Stomach (tissue), 9 donors: ENCODE results near the gene KLHL22. TPM values are rescaled to one million over a fixed set of nuclear protein-coding genes. Genes with fewer than 3 reads are reported as not detected.

ENCODE experiments used
- DNase-seq, 2 donors: peaks; one replicate each; pipeline versions ENCODE4 v3.0.0 to v3.0.0-alpha.2; 2013 to 2019
- H3K27ac ChIP-seq, 5 donors: fragments of 200-600 bp in 4 of 5; sonication (generic) in 4 of 5; one replicate each; pipeline ENCODE4 v1.5.1; 2013 to 2019; ENCODE audit warnings: mild to moderate bottlenecking in 1 of 5, moderate library complexity in 1 of 5
- H3K27me3 ChIP-seq, 3 donors: fragments of 200-600 bp; sonication (generic); one replicate each; pipeline ENCODE4 v1.5.1; 2017 to 2019; ENCODE audit warnings: mixed run types in 1 of 3
- H3K36me3 ChIP-seq, 4 donors: fragments of 200-600 bp; sonication (generic); 1 replicate in 3 of 4; 2 replicates in 1 of 4; pipeline ENCODE4 v1.5.1; 2016 to 2019
- H3K4me1 ChIP-seq, 4 donors: fragments of 200-600 bp; sonication (generic); one replicate each; pipeline ENCODE4 v1.5.1; 2016 to 2019
- H3K4me3 ChIP-seq, 4 donors: fragments of 200-600 bp; sonication (generic) in 3 of 4; one replicate each; pipeline ENCODE4 v1.5.1; 2016 to 2019; ENCODE audit warnings: mild to moderate bottlenecking in 1 of 4
- H3K9me3 ChIP-seq, 4 donors: fragments of 200-600 bp; sonication (generic); one replicate each; pipeline ENCODE4 v1.5.1; 2016 to 2019
- EP300 ChIP-seq: sonication (generic); formaldehyde crosslinking; IDR thresholded peaks from one replicate; pipeline ENCODE4 v1.6.1; 2017; ENCODE audit warnings: antibody characterized with exemption
- POLR2A ChIP-seq, 4 donors: fragments of 450-650 bp; IDR thresholded peaks; one replicate each; pipeline ENCODE4 v1.6.1; 2016; ENCODE audit warnings: antibody characterized with exemption in 4 of 4, control low read depth in 2 of 4, mild to moderate bottlenecking in 1 of 4, moderate library complexity in 1 of 4
- POLR2AphosphoS5 ChIP-seq, 3 donors: sonication (generic); formaldehyde crosslinking; IDR thresholded peaks; one replicate each; pipeline ENCODE4 v1.6.1; 2016; ENCODE audit warnings: antibody characterized with exemption in 3 of 3
- WGBS, 5 donors: extraction: QIAGEN DNeasy Blood & Tissue Kit in 3 of 5; methylation state at CpG; one replicate each; pipeline versions ENCODE4 v1.1.5 to v1.1.7; 2013 to 2018; 5-methylcytosine and 5-hydroxymethylcytosine counted together
- intact Hi-C: fragments of 100-400 bp; cut with DNase I; formaldehyde crosslinking; loops from one replicate; pipeline ENCODE4 v1.15.1; 2023; ENCODE audit warnings: low total_unique reads
- polyA plus RNA-seq, 3 donors: library from polyadenylated mRNA; stranded (reverse); fragments of 200-250 nt; gene quantifications; one replicate each; pipeline ENCODE4 v1.2.3, GENCODE V29; 2013
- total RNA-seq, 5 donors: library from RNA; depleted of rRNA; stranded (reverse); fragments of >200 nt; gene quantifications; one replicate each; pipeline versions ENCODE4 v1.1.0 to v1.2.3, GENCODE V29; 2014 to 2016
- TF ChIP-seq, protein P1 (sequence below), 7 experiments: fragments of 450-650 bp in 4 of 7; fragments of 200-600 bp in 3 of 7; sonication (generic) in 3 of 7; IDR thresholded peaks; one replicate each; pipeline ENCODE4 v1.5.1; 2016 to 2019; ENCODE audit warnings: antibody characterized with exemption in 7 of 7, control low read depth in 2 of 7, mild to moderate bottlenecking in 1 of 7
- donor health status: healthy with polysubstance abuse.
- donor health status: Bipolar disorder and iron deficiency.
- donor health status: healthy.

KLHL22 gene
- total and polyA plus RNA-seq, 8 donors: 7.0 to 26.5 (median 12.7) TPM

DNA sequence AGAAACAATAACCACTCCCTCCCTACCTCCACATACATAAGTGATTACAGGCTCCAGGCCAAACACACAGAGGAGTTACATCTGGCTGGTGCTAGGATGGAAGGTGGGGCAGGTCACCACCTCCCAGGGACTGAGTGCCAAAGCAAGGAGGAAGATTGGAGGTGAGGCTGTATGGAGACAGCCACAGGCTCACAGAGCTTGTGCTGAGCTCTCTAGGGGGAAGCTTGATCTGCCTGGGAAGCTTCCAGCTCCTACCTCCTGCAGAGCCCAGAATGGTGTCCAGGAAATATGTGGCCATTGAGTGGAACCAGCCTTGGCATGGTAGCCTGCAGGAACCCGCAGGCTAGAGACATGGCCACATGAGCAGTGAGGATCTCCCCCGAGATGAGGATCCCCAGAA lies 8.2 kb upstream of the KLHL22 start:
- TF ChIP-seq POLR2A (IDR thresholded peaks at IDR 0.05) (no peak), POLR2AphosphoS5 (IDR thresholded peaks at IDR 0.05) (no peak), EP300 (no peak)
- TF ChIP-seq, protein P1, sequence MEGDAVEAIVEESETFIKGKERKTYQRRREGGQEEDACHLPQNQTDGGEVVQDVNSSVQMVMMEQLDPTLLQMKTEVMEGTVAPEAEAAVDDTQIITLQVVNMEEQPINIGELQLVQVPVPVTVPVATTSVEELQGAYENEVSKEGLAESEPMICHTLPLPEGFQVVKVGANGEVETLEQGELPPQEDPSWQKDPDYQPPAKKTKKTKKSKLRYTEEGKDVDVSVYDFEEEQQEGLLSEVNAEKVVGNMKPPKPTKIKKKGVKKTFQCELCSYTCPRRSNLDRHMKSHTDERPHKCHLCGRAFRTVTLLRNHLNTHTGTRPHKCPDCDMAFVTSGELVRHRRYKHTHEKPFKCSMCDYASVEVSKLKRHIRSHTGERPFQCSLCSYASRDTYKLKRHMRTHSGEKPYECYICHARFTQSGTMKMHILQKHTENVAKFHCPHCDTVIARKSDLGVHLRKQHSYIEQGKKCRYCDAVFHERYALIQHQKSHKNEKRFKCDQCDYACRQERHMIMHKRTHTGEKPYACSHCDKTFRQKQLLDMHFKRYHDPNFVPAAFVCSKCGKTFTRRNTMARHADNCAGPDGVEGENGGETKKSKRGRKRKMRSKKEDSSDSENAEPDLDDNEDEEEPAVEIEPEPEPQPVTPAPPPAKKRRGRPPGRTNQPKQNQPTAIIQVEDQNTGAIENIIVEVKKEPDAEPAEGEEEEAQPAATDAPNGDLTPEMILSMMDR (IDR thresholded peaks at IDR 0.05): no peak
- DNase-seq: no peak
- 66 to 96% (median 88%) methylated on average over 2 of the region's 2 CpGs for WGBS, 5 donors
- peaks cover 6 to 28% (median 26%) of the 10 kb centered on the region in 4 donors for H3K36me3 ChIP-seq
- no peaks in the 10 kb centered on the region for H3K27me3 ChIP-seq
- H3K9me3 ChIP-seq: no peaks in the 10 kb centered on the region
- intact Hi-C loops: loop anchor here (10.0 kb wide), 1 partner anchor 51 kb away; no protein-coding TSS in a partner anchor
- no peak overlapping the region for H3K4me3 ChIP-seq
- H3K27ac ChIP-seq: no peak overlapping the region
- H3K4me1 ChIP-seq: peaks cover 6 to 24% (median 17%) of the 10 kb centered on the region in 4 donors

DNA sequence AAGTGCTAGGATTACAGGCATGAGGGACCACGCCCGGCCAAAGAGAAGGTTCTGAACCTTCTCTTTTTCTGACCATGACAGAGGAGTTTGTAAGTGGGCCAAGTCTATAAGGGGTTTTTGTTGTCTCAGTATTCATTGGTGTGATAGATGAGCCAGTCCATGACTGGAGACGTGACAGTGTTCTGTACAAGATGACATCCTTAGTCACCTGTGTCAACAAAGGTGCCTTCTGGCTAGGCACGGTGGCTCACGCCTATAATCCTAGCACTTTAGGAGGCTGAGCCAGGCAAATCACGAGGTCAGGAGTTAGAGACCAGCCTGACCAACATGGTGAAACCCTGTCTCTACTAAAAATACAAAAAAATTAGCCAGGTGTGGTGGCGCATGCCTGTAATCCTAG lies 4.2 kb upstream of the KLHL22 start:
- no peak for TF ChIP-seq POLR2AphosphoS5 (IDR thresholded peaks at IDR 0.05)
- Histone ChIP-seq H3K9me3 (no peaks in the 10 kb centered on the region), H3K4me3 (no peak overlapping the region), H3K27me3 (no peaks in the 10 kb centered on the region), H3K36me3 (peaks cover 6 to 28% (median 26%) of the 10 kb centered on the region in 4 donors), H3K4me1 (peaks cover 6 to 18% (median 12%) of the 10 kb centered on the region in 4 donors), H3K27ac (no peak overlapping the region)
- intact Hi-C loops: loop anchor here (5.0 to 10.0 kb wide), 2 partner anchors 55 to 77 kb away; no protein-coding TSS in a partner anchor
- DNase-seq: no peak
- WGBS, 5 donors: 87 to 94% (median 94%) methylated on average over 7 of the region's 7 CpGs

DNA sequence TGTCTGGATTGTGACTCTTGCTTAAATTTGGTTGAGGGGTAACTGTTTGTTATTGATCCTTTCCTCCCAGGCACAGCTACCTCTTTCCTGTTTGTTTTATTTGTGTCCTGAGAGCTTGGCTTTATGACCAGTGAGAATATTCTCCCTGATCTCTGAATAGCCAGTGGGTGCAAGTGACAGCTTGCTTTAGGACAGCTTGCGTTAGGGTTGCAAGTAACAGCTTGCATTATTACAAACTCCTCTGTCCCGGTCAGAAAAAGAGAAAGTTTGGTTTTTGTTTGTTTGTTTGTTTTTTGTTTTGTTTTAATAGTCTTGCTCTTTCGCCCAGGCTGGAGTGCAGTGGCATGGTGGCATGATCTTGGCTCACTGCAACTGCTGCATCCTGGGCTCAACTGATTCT lies 3.3 kb upstream of the KLHL22 start:
- Histone ChIP-seq H3K4me1 (peaks cover 12 to 22% (median 19%) of the 10 kb centered on the region in 4 donors), H3K36me3 (peaks cover 6 to 28% (median 26%) of the 10 kb centered on the region in 4 donors), H3K4me3 (no peak overlapping the region), H3K9me3 (no peaks in the 10 kb centered on the region), H3K27me3 (no peaks in the 10 kb centered on the region), H3K27ac (no peak overlapping the region)
- WGBS, 5 donors: 55 to 83% (median 61%) methylated on average over 3 of the region's 3 CpGs
- intact Hi-C loops: loop anchor here (5.0 kb wide), 1 partner anchor 77 kb away; no protein-coding TSS in a partner anchor
- DNase-seq: no peak
- TF ChIP-seq EP300: no peak
- TF ChIP-seq POLR2A (IDR thresholded peaks at IDR 0.05): no peak
- TF ChIP-seq, protein P1 (IDR thresholded peaks at IDR 0.05): no peak

DNA sequence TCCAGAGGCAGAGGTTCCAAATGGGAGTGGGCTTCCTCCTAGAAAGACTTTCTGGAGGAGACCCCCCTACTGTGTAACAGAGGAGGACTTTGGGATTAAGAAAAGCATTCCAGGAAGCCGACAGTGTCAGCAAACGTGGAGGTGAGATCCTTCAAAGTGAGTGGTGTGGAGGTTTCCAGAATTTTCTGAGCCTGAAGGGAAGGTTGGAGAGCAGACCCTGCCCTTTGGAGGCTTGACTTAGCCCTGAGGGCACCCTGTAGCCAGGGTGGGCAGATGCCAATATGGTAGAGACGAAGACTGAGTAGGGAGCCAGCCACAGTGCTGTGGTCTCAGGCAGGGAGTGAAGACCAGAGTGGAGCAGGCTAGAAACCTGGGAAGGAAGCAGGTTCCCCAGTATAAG lies 1.8 kb upstream of the KLHL22 start:
- WGBS, 5 donors: 85 to 93% (median 89%) methylated on average over 3 of the region's 3 CpGs
- TF ChIP-seq POLR2A (IDR thresholded peaks at IDR 0.05): no peak
- TF ChIP-seq EP300: no peak
- no peak for TF ChIP-seq POLR2AphosphoS5 (IDR thresholded peaks at IDR 0.05)
- TF ChIP-seq, protein P1 (IDR thresholded peaks at IDR 0.05): no peak

More for the DNA sequence above, 1.8 kb upstream of the KLHL22 start:
- H3K4me1 ChIP-seq: peaks cover 15 to 34% (median 24%) of the 10 kb centered on the region in 4 donors
- H3K27me3 ChIP-seq: no peaks in the 10 kb centered on the region
- no peaks in the 10 kb centered on the region for H3K9me3 ChIP-seq
- H3K36me3 ChIP-seq: peaks cover 6 to 28% (median 26%) of the 10 kb centered on the region in 4 donors
- H3K4me3 ChIP-seq: no peak overlapping the region
- intact Hi-C loops: loop anchor here (5.0 kb wide), 1 partner anchor 75 kb away; no protein-coding TSS in a partner anchor
- H3K27ac ChIP-seq: no peak overlapping the region
- no peak for DNase-seq
